Islet precursor cell (in vitro differentiated cells): ENCODE results near the gene TSC22D1.
A peak's percentile ranks its signal among the peaks of the same experiment; 100 is the strongest.

Source experiments
- DNase-seq: peaks from one replicate; pipeline ENCODE4 v3.0.0-alpha.2; 2018

The TSC22D1 gene

GRCh38 chr13:44422755-44423643 lies 153.1 kb downstream of the TSC22D1 start:
- DNase-seq, result no peak

- DNase-seq, result no peak
Measured at GRCh38 chr13:44421853-44422525, 154.1 kb downstream of the TSC22D1 start.

DNA sequence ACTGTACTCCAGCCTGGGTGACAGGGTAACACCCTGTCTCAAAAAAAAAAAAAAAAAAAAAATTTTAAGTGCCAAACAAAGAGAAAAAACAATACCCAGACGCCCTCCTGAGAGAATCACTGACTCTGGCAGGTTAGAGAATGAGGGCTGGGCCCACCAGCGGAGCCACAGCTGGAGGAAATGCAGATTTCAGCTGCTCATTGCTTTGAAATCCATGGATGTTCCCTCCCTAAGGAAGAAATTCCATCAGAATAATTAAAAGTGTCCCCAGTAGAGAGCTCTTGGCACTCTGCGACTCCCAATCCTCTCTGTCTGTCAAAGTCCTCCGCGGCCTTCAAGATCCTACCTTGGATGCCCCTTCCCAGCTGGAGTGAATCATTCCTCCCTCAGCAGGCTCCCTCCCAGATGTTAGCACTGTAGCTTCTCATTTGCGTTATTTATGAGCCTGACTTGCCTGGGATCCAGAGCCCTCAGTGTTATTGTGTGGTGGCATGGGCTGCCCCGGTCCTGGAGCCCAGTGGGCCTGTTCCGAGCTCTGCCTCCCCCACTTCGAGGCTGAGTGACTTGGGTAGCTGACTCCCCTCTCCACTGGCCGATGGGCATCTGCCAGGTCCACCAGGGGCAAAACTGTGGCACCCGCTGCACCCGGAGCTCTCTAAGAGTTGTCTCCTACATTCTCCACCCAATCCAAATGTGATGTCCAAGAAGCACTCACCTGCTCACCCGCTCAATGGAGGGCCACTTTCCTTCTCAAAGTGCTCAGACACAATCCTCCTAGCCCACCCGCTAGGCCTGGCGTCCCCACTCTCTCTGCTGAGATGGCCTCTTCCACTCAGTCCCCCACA lies 155.5 kb downstream of the TSC22D1 start:
- DNase-seq, result peak; percentile 52

DNA sequence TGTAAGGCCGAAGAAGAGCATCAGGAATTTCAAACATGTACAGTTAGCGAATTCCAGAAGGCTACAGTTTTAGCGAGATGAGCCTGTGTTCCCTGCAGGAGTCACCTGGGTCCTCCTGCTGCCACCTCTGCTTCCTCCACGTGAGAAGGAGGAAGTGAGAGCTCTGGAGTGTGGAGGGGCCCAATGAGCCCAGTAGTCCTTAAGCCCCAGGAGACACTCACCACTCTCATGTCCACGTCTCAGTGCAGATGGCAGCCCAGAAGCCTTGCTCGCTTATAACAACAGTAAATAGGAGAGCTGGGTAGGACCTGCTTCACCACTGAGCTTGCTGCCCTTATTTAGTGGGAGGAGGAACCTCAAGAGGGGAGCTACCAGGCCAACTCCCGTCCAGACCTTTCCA lies 158.3 kb downstream of the TSC22D1 start:
- no peak for DNase-seq

GRCh38 chr13:44417446-44417845 lies 158.7 kb downstream of the TSC22D1 start:
- DNase-seq, result no peak

GRCh38 chr13:44416744-44417143 lies 159.4 kb downstream of the TSC22D1 start:
- DNase-seq, result no peak

- no peak for DNase-seq
Measured at GRCh38 chr13:44416301-44416700, 159.8 kb downstream of the TSC22D1 start.

DNA sequence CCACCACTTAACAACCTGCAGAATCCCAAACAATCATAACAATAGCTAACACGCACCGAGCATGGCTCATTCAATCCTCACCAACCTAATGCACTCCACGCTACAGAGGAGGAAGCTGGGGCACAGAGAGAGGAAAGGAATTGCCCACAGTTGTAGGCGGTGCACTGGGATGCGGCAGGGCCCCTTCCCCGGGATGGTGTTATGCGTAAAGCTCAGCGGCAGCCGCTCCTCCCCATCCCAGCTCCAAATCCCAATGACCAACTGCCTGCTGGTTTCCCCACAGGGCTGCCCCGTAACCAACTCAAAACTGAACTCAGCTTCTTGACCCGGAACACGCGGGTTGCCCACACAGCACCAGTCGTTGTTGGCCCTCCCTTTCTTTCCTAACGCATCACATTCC lies 160.3 kb downstream of the TSC22D1 start:
- no peak for DNase-seq

GRCh38 chr13:44414716-44415115 lies 161.4 kb downstream of the TSC22D1 start:
- no peak for DNase-seq

- DNase-seq, result no peak
Measured at GRCh38 chr13:44413095-44413494, 163.0 kb downstream of the TSC22D1 start.

DNA sequence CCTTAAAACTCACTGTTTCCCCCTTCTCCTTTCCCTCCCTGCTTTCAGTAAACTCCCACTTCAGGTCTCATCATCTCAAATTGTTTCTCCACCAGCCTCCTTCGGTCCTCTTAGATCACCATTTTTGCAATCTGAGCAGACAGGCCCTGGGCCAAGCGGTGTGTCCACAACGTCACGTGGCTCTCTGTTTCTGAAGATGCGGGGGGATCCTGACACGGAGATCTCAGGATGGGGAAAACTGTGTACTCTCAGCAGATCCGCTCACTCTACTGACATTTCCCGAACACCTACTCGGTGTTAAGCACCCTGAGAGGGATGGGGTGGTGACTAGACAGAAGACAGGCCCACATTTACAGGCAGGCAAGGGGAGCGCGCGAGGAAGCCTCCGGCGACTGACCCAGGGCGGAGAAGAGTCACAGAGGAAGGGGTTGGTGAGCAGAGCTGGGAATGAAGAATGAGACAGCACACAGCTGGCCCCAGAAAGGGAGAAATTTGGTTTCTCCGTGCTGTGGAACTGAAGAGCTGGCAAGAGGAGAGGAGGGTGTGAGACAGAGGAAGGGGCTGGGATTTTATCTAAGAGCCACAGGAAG lies 163.7 kb downstream of the TSC22D1 start:
- no peak for DNase-seq

- DNase-seq, result no peak
Measured at GRCh38 chr13:44411841-44412240, 164.3 kb downstream of the TSC22D1 start.

DNA sequence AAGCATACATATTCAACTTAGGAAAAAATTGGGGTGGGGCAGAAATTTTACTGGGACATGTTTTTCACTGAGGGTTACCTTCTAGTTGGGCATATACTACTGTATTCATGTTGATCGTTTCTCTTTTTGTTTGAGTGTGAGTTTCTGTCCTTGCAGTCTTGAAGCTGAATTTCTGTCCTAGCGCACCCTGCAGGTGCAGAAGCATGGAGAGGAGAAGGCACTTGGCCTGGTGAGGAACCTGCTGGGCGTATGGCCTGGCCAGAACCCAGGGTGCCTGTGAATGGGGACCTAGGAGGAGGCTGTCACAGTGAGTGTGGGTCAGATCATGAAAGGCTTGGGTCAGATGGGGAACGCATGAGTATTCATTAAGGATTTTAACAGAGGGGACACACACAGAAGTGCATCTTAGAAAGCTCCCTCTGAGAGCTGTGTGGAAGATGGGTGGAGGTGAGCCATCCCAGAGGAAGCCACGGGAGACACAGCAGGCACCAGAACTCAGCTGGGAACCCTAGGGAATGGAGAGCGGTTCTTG lies 165.7 kb downstream of the TSC22D1 start:
- DNase-seq, result no peak

DNA sequence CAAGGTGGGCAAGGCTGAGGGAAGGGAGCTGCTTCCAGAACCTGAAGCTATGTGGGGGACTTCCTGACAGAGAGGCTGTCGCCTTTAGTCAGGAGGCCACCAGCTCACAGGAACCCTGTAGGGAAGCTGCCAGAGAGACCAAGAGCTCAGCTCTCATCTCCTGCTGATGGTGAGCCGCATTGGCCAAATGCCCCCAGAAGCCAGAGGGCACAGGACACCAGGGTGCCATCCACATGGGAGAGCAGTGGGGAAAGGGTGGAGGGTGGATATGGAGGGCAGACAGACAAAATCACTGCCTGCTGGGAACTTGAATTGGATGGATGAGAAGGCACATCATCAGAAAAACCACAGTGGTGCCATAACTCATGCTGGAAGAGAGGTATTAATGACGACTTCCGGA lies 166.5 kb downstream of the TSC22D1 start:
- DNase-seq, result no peak

DNA sequence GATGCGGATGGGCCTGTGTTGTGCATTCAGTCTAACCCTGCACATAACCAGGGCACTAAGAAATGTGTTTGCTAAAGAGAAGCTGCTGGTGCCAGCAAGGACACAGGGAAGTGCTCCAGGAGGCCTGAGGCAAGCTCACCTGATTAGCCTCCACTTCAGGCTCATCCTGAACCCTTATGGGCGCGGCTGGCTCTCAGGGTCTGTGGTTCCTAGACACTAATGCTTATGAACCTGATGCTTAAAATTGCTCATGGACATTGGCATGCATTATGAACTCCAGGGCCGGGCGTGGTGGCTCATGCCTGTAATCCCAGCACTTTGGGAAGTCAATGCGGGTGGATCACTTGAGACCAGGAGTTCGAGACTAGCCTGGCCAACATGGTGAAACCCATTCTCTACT lies 168.2 kb downstream of the TSC22D1 start:
- DNase-seq, result no peak

DNA sequence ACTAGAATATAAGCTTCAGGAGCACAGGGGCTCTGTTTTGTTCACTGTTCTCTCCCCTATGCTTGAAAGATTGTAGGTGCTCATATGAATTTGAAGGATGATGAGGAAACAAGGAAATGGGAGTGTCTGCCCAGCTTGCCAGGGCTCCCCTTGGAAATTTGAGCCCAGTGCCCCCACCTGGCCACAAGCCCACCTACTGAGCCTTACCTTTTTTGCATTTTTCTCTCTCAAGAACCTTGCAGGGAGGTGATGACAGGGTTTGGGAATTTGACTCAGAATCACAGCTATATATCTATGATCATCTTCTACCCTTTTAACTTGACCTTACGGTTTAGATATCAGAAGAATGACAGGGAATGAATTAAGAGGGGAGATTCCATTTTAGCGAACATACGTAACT lies 168.8 kb downstream of the TSC22D1 start:
- no peak for DNase-seq

DNA sequence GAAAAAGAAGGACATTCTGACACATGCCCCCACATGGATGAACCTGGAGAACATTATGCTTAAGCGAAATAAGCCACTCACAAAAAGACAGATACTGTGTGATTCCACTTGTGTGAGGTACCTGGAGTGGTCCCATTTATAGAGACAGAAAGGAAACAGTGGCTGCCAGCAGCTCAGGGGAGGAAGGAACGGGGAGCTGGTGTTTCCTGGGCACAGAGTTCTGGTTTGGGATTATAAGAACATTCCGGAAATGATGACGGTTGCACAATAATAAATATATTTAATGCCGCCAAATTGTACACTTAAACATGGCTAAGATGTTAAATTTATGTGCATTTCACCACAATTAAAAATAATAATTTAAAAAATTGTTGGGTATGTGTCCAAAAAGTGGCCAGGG lies 169.5 kb downstream of the TSC22D1 start:
- no peak for DNase-seq

DNA sequence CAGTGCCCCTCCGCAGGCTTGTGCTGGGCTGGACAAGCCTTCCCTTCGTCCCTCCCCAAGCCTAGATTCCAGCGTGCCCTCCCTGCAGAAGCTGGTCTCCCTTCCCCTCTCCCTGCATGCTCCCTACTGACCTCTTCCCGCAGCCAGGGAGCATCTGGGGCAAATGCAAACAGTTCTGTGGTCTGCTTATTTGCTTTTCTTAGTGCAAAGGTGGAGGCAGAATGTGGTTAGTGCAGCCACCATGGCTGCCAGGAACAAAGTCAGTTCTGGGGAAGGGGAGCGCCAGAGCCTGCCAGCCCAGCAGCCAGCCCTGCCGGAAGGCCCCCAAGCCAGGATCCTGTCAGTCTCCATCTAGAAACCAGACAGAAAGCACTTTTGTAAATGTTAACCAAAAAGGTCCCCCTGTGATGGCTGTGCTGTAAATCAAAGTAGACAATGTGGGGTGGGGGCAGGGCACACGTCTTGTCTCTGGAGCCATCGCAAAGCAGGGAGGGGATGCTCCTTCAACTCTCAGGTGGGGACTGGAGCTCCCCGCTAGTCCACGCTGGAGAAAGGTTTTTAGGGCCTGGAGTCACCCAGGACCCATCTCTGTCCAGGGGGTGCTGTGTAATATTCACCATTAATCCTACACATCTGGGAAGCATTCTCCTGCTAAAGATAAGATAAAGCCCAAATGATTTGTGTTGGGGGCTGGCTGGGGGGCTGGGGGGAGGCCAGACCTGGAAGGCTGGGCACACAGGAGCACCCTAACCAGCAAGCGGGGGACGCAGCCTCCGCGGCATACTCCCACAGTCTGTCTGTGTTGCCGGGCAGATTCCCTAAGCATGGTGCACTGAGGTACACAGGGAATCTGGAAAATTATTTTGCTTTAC lies 171.6 kb downstream of the TSC22D1 start:
- DNase-seq, result peak; percentile 72

GRCh38 chr13:44403461-44404056 lies 172.6 kb downstream of the TSC22D1 start:
- DNase-seq, result peak; percentile 80

GRCh38 chr13:44402899-44403445 lies 173.2 kb downstream of the TSC22D1 start:
- DNase-seq, result no peak

DNA sequence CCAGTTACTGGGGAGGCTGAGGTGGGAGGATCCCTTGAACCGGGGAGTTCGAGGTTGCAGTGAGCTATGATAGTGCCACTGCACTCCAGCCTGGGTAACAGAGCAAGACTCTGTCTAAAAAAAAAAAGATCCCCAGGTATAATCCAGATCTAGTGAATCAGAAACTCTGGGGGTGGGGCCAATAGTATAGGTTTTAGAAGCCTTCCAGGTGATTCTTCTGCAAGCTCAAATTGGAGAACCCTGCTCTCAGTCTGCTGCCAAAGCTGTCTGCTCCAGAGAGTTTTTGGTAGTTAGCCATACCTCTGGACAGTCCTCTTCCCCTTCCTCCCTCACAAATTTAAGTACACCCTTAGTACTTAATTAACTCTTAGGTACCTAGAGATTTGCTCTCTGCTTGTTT lies 174.6 kb downstream of the TSC22D1 start:
- DNase-seq, result no peak
